HepG2 (cell line): ENCODE measurements around the gene TMEM97. TPM values are rescaled to one million over a fixed set of nuclear protein-coding genes. Genes with fewer than 3 reads are reported as not detected.

Source experiments
- ATAC-seq: fragments of 200-7000 bp; cut with Tn5 transposase; 3 replicates; pipeline ENCODE4 v1.9.1; 2020; ENCODE audit warnings: mild to moderate bottlenecking, moderate library complexity
- BruUV-seq: library from RNA; stranded (reverse); fragments of 400-500 nt; replicated peaks from 2 replicates; lab custom pipeline; 2021; lab: Mats Ljungman, UMichigan
- CTCF ChIA-PET: fragments of 300-600 bp; formaldehyde crosslinking; extraction: SDS; loops from one replicate; lab custom pipeline; 2021; ENCODE audit warnings: low total read pairs, inconsistent platforms, low intra/inter-chr PET ratio; lab: Yijun Ruan, JAX
- POLR2A ChIA-PET: fragments of 350-600 bp; sonication (Branson Sonifier 250); formaldehyde crosslinking; loops from one replicate; lab custom pipeline; 2020; ENCODE audit warnings: antibody characterized with exemption, inconsistent platforms; lab: Yijun Ruan, JAX
- DNase-seq: peaks from one replicate; pipeline ENCODE4 v3.0.0-alpha.2; 2015; ENCODE audit warnings: low spot score
- FAIRE-seq: peaks from 3 replicates; lab custom pipeline; 2011; peaks lifted over from hg19 to GRCh38; lab: Jason Lieb, UNC
- H2AFZ ChIP-seq: one replicate; pipeline ENCODE4 v1.6.1; 2011; ENCODE audit warnings: low read length, inconsistent platforms
- H3K27ac ChIP-seq: fragments of 300-600 bp; 3 replicates; pipeline ENCODE4 v1.8.0; 2011; ENCODE audit warnings: mixed run types, mild to moderate bottlenecking, mixed read lengths, low read length, inconsistent platforms; ENCODE audit not compliant: insufficient read depth; ENCODE audit errors: extremely low read length
- H3K27me3 ChIP-seq, 2 experiments: fragments of 200-600 bp in 1 of 2; 2 replicates in 1 of 2; 3 replicates in 1 of 2; pipeline versions ENCODE4 v1.6.0 to v1.8.0; 2011; ENCODE audit warnings: low read length in 2 of 2, mild to moderate bottlenecking in 2 of 2, moderate library complexity in 2 of 2, inconsistent platforms in 1 of 2; ENCODE audit not compliant: insufficient read depth in 2 of 2, control insufficient read depth in 1 of 2
- H3K36me3 ChIP-seq, 2 experiments: fragments of 200-600 bp in 1 of 2; replicated peaks in 1 of 2; 2 replicates in 1 of 2; 3 replicates in 1 of 2; pipeline versions ENCODE4 v1.5.1 to v1.8.0; 2011; ENCODE audit warnings: low read length in 2 of 2, inconsistent platforms in 1 of 2; ENCODE audit not compliant: insufficient read depth in 2 of 2, control insufficient read depth in 1 of 2
- H3K4me1 ChIP-seq: 2 replicates; pipeline ENCODE4 v1.5.1; 2012; ENCODE audit warnings: low read length, inconsistent platforms; ENCODE audit not compliant: insufficient read depth
- H3K4me2 ChIP-seq: 2 replicates; pipeline ENCODE4 v1.6.0; 2011; ENCODE audit warnings: low read depth, low read length, inconsistent platforms
- H3K4me3 ChIP-seq, 3 experiments: fragments of 200-600 bp in 1 of 3; sonication (generic), shearing (Covaris generic) in 1 of 3; replicated peaks in 1 of 3; 2 replicates each; pipeline ENCODE4 v1.5.1; 2011 to 2016; ENCODE audit warnings: low read length in 3 of 3, inconsistent platforms in 2 of 3, low read depth in 2 of 3, mild to moderate bottlenecking in 2 of 3, control low read depth in 1 of 3, mixed read lengths in 1 of 3; ENCODE audit not compliant: insufficient read depth in 1 of 3
- H3K79me2 ChIP-seq: one replicate; pipeline ENCODE4 v1.6.1; 2011; ENCODE audit warnings: low read length, inconsistent platforms; ENCODE audit not compliant: insufficient read depth
- H3K9ac ChIP-seq: 2 replicates; pipeline ENCODE4 v1.6.0; 2011; ENCODE audit warnings: mild to moderate bottlenecking, low read depth, low read length, inconsistent platforms; ENCODE audit not compliant: insufficient read depth
- H3K9me3 ChIP-seq: 2 replicates; pipeline ENCODE4 v1.5.1; 2012; ENCODE audit warnings: mild to moderate bottlenecking, low read length
- H4K20me1 ChIP-seq: 2 replicates; pipeline ENCODE4 v1.6.0; 2011; ENCODE audit warnings: inconsistent platforms, mild to moderate bottlenecking, low read length, moderate library complexity; ENCODE audit not compliant: insufficient read depth
- ETV5 ChIP-seq: IDR thresholded peaks from 2 replicates; pipeline ENCODE4 v1.6.1; 2018; ENCODE audit warnings: missing biosample characterization, missing genetic modification reagents, inconsistent platforms, borderline replicate concordance
- FOSL2 ChIP-seq: sonication (generic); formaldehyde crosslinking; IDR thresholded peaks from 2 replicates; pipeline ENCODE4 v1.4.0; 2020; ENCODE audit warnings: missing genetic modification reagents
- HES4 ChIP-seq: sonication (generic); formaldehyde crosslinking; IDR thresholded peaks from 2 replicates; pipeline ENCODE4 v1.9.0; 2021; ENCODE audit warnings: mild to moderate bottlenecking, missing genetic modification reagents, borderline replicate concordance
- MZF1 ChIP-seq: sonication (generic); formaldehyde crosslinking; IDR thresholded peaks from 2 replicates; pipeline ENCODE4 v1.8.1; 2023; ENCODE audit warnings: mild to moderate bottlenecking, missing genetic modification reagents, borderline replicate concordance
- POLR2AphosphoS5 ChIP-seq: IDR thresholded peaks from 2 replicates; pipeline ENCODE4 v1.6.1; 2012; ENCODE audit warnings: low read depth, low read length
- TCF7L2 ChIP-seq: IDR thresholded peaks from 2 replicates; pipeline ENCODE4 v1.6.1; 2011; ENCODE audit warnings: mild to moderate bottlenecking, low read depth, low read length, moderate library complexity
- ZNF20 ChIP-seq: sonication (generic); formaldehyde crosslinking; IDR thresholded peaks from 2 replicates; pipeline ENCODE4 v1.4.0; 2020; ENCODE audit warnings: mild to moderate bottlenecking, moderate library complexity, missing genetic modification reagents
- ZNF557 ChIP-seq: sonication (generic); formaldehyde crosslinking; IDR thresholded peaks from 2 replicates; pipeline ENCODE4 v1.4.0; 2020; ENCODE audit warnings: missing genetic modification reagents
- ZNF607 ChIP-seq: sonication (generic); formaldehyde crosslinking; IDR thresholded peaks from 2 replicates; pipeline ENCODE4 v1.5.1; 2020; ENCODE audit warnings: missing genetic modification reagents, mild to moderate bottlenecking, borderline replicate concordance
- ZNF652 ChIP-seq: IDR thresholded peaks from 2 replicates; pipeline ENCODE4 v1.6.1; 2016; ENCODE audit warnings: low read depth, borderline replicate concordance
- ZNF746 ChIP-seq: sonication (generic); formaldehyde crosslinking; IDR thresholded peaks from 2 replicates; pipeline ENCODE4 v1.8.0; 2022; ENCODE audit warnings: mild to moderate bottlenecking, missing genetic modification reagents
- WGBS: methylation state at CpG from one replicate; pipeline ENCODE4 v1.1.6; 2017; ENCODE audit warnings: low lambda C conversion rate; 5-methylcytosine and 5-hydroxymethylcytosine counted together
- in situ Hi-C: cut with HindIII; loops from 2 replicates; pipeline ENCODE4 v1.10.0; 2017; ENCODE audit warnings: low pct_unique_long_range_greater_than_20kb; ENCODE audit not compliant: extremely low pct_ligation_motif_present
- intact Hi-C: fragments of 100-400 bp; cut with micrococcal nuclease; formaldehyde crosslinking; loops from one replicate; pipeline ENCODE4 v1.10.0; 2022; ENCODE audit not compliant: unreplicated experiment
- polyA plus RNA-seq, 8 experiments: library from polyadenylated mRNA; depleted of rRNA in 3 of 8; stranded (reverse) in 7 of 8; unstranded in 1 of 8; fragments of >200 nt; fragmentation: Illumina TruSeq in 4 of 8; extraction: Trizol in 4 of 8; gene quantifications; 2 replicates each; pipeline versions ENCODE4 v1.2.1 to v1.2.3, GENCODE V29; 2011 to 2016; ENCODE audit warnings: low read depth in 4 of 8, missing spikeins in 1 of 8, mixed read lengths in 1 of 8; ENCODE audit not compliant: insufficient read depth in 1 of 8
- total RNA-seq, 5 experiments: library from RNA; depleted of rRNA; stranded (reverse); fragments of >200 nt; fragmentation: Illumina TruSeq; extraction: Trizol; gene quantifications; 2 replicates each; pipeline ENCODE4 v1.2.3, GENCODE V29; 2016; ENCODE audit warnings: low read depth in 1 of 5
- TF ChIP-seq, protein P1 (sequence below): sonication (generic); formaldehyde crosslinking; IDR thresholded peaks from 2 replicates; pipeline ENCODE4 v1.4.0; 2020; ENCODE audit warnings: missing genetic modification reagents, borderline replicate concordance
- TF ChIP-seq, protein P2 (sequence below): sonication (generic); formaldehyde crosslinking; IDR thresholded peaks from 2 replicates; pipeline ENCODE4 v1.9.0; 2022; ENCODE audit warnings: missing genetic modification reagents, mild to moderate bottlenecking, borderline replicate concordance

The TMEM97 gene
- total and polyA plus RNA-seq, 2 of the 13 experiments (the other 11 are each of a cell fraction or from before 2014, with no cell fraction given), result 69.6 to 137 TPM

DNA sequence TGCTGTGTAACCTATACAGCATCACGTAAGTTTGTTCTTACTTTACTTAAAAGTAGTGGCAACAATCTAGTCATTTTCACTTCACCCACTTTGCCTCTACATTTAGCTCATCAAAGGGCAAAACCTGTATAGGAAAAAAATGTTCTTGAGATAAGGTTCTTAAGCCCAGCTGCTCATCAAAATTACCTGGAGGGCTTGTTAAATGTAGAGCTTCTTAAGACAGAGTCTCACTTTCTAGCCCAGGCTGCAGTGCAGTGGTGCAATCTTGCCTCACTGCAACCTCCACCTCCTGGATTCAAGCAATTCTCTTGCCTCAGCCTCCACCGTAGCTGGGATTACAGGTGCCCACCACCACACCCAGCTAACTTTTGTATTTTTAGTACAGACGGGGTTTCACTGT lies 38.2 kb upstream of the TMEM97 start:
- H3K9ac ChIP-seq, result no peak overlapping the region
- CTCF ChIA-PET, result no interaction called here
- FAIRE-seq, result no peak

DNA sequence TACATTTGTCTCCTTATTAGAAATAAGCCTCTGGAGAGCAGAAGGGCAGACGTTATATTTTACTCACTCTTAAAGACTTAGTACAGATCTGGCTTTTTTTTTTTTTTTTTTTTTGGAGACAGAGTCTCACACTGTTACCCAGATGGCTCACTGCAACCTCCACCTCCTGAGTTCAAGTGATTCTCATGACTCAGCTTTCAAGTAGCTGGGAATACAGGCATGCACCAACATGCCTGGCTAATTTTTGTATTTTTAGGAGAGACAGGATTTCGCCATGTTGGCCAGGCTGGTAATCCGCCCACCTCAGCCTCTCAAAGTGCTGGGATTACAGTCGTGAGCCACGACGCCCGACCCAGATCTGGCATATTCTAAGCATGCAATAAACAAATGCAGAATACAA lies 36.4 kb upstream of the TMEM97 start:
- H3K27ac ChIP-seq, result no peak overlapping the region
- no peaks in the 10 kb centered on the region for H3K9me3 ChIP-seq
- peaks cover 38% of the 10 kb centered on the region for H3K4me1 ChIP-seq
- no peak overlapping the region for H2AFZ ChIP-seq
- H3K4me3 ChIP-seq, result no peak overlapping the region
- POLR2A ChIA-PET, result interaction anchor here (0.7 kb wide), 1 partner anchor 86 kb away, joined by 4 read pairs; no protein-coding TSS in a partner anchor
- H3K79me2 ChIP-seq, result no peaks in the 10 kb centered on the region
- H4K20me1 ChIP-seq, result no peaks in the 10 kb centered on the region
- no peak overlapping the region for H3K9ac ChIP-seq
- CTCF ChIA-PET, result no interaction called here
- in situ Hi-C loops, result no loop called here
- no peaks in the 10 kb centered on the region for H3K36me3 ChIP-seq
- BruUV-seq, result no TSS peak
- H3K4me2 ChIP-seq, result no peak overlapping the region
- ATAC-seq (no peak), DNase-seq (no peak)
- TF ChIP-seq, protein P1, sequence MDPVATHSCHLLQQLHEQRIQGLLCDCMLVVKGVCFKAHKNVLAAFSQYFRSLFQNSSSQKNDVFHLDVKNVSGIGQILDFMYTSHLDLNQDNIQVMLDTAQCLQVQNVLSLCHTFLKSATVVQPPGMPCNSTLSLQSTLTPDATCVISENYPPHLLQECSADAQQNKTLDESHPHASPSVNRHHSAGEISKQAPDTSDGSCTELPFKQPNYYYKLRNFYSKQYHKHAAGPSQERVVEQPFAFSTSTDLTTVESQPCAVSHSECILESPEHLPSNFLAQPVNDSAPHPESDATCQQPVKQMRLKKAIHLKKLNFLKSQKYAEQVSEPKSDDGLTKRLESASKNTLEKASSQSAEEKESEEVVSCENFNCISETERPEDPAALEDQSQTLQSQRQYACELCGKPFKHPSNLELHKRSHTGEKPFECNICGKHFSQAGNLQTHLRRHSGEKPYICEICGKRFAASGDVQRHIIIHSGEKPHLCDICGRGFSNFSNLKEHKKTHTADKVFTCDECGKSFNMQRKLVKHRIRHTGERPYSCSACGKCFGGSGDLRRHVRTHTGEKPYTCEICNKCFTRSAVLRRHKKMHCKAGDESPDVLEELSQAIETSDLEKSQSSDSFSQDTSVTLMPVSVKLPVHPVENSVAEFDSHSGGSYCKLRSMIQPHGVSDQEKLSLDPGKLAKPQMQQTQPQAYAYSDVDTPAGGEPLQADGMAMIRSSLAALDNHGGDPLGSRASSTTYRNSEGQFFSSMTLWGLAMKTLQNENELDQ (CRISPR knock-in tag), result no peak
- TF ChIP-seq MZF1, result no peak
- no peak for TF ChIP-seq TCF7L2
- TF ChIP-seq, protein P2, sequence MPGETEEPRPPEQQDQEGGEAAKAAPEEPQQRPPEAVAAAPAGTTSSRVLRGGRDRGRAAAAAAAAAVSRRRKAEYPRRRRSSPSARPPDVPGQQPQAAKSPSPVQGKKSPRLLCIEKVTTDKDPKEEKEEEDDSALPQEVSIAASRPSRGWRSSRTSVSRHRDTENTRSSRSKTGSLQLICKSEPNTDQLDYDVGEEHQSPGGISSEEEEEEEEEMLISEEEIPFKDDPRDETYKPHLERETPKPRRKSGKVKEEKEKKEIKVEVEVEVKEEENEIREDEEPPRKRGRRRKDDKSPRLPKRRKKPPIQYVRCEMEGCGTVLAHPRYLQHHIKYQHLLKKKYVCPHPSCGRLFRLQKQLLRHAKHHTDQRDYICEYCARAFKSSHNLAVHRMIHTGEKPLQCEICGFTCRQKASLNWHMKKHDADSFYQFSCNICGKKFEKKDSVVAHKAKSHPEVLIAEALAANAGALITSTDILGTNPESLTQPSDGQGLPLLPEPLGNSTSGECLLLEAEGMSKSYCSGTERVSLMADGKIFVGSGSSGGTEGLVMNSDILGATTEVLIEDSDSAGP (CRISPR knock-in tag), result no peak
- no peak for TF ChIP-seq ZNF20 (CRISPR knock-in tag)
- TF ChIP-seq FOSL2 (CRISPR knock-in tag), result 0 out of 2 replicates have a peak, but pooled peaks have one; percentile 24
- no peak for TF ChIP-seq HES4 (CRISPR knock-in tag)
- TF ChIP-seq POLR2AphosphoS5, result no peak
- TF ChIP-seq, all 625 proteins: peak for 1
- intact Hi-C loops, result no loop called here
- no peak for FAIRE-seq
- WGBS, result 80% methylated on average over 7 of the region's 7 CpGs
- H3K27me3 ChIP-seq, result no peaks in the 10 kb centered on the region

More for the DNA sequence above, 38.2 kb upstream of the TMEM97 start:
- no peaks in the 10 kb centered on the region for H4K20me1 ChIP-seq
- TF ChIP-seq ZNF652 (CRISPR knock-in tag) (0 out of 2 replicates have a peak, but pooled peaks have one; percentile 2), ZNF607 (CRISPR knock-in tag) (no peak), ZNF557 (CRISPR knock-in tag) (no peak), ETV5 (CRISPR knock-in tag) (no peak), ZNF746 (CRISPR knock-in tag) (no peak)
- no peaks in the 10 kb centered on the region for H3K79me2 ChIP-seq
- H3K27me3 ChIP-seq, result no peaks in the 10 kb centered on the region
- no peaks in the 10 kb centered on the region for H3K36me3 ChIP-seq
- H2AFZ ChIP-seq, result no peak overlapping the region
- H3K4me2 ChIP-seq, result no peak overlapping the region
- ATAC-seq (no peak), DNase-seq (no peak)
- WGBS, result 82% methylated on average over 3 of the region's 3 CpGs
- no peak overlapping the region for H3K4me3 ChIP-seq
- intact Hi-C loops, result no loop called here
- in situ Hi-C loops, result no loop called here
- POLR2A ChIA-PET, result no interaction called here
- peaks cover 48% of the 10 kb centered on the region for H3K4me1 ChIP-seq
- no peak overlapping the region for H3K27ac ChIP-seq
- no peaks in the 10 kb centered on the region for H3K9me3 ChIP-seq
- no TSS peak for BruUV-seq
